GM10248 (cell line): ENCODE data around the gene KCND3.

Source experiments
- CTCF ChIA-PET: fragments of 300-600 bp; sonication (Branson Sonifier 250); formaldehyde crosslinking; extraction: SDS; loops from one replicate; lab custom pipeline; 2021; ENCODE audit warnings: antibody characterized with exemption; lab: Yijun Ruan, JAX
- POLR2A ChIA-PET: fragments of 350-650 bp; sonication (Branson Sonifier 250); formaldehyde crosslinking; extraction: SDS; loops from one replicate; lab custom pipeline; 2020; ENCODE audit warnings: antibody characterized with exemption; lab: Yijun Ruan, JAX
- DNase-seq: peaks from one replicate; pipeline ENCODE4 v3.0.0; 2012; ENCODE audit errors: extremely low spot score
- CTCF ChIP-seq: IDR thresholded peaks from 2 replicates; pipeline ENCODE4 v1.5.1; 2012; ENCODE audit warnings: mild to moderate bottlenecking, low read depth; ENCODE audit errors: extremely low read depth, missing control alignments, control extremely low read depth

KCND3 gene

GRCh38 chr1:111921948-111922347, 67.5 kb downstream of the KCND3 start:
- ChIA-PET CTCF (interaction anchor here (1.2 to 1.4 kb wide), 2 partner anchors 10 to 11 kb away, joined by 3 to 6 read pairs; no protein-coding TSS in a partner anchor), POLR2A (no interaction called here)
- no peak for TF ChIP-seq CTCF
- no peak for DNase-seq

- no peak for TF ChIP-seq CTCF
- no peak for DNase-seq
- CTCF ChIA-PET, result no interaction called here
- POLR2A ChIA-PET, result no interaction called here
Measured at GRCh38 chr1:111920221-111921024, 69.0 kb downstream of the KCND3 start.

GRCh38 chr1:111911776-111912515, 77.5 kb downstream of the KCND3 start:
- CTCF ChIA-PET, result interaction anchor here (1.2 kb wide), 1 partner anchor 11 kb away, joined by 3 read pairs; no protein-coding TSS in a partner anchor
- DNase-seq, result no peak
- TF ChIP-seq CTCF, result no peak
- POLR2A ChIA-PET, result no interaction called here

GRCh38 chr1:111911061-111911460, 78.4 kb downstream of the KCND3 start:
- ChIA-PET CTCF (interaction anchor here (1.2 kb wide), 1 partner anchor 12 kb away, joined by 3 read pairs; no protein-coding TSS in a partner anchor), POLR2A (no interaction called here)
- TF ChIP-seq CTCF, result no peak
- no peak for DNase-seq

GRCh38 chr1:111909030-111909429, 80.4 kb downstream of the KCND3 start:
- DNase-seq, result no peak
- no peak for TF ChIP-seq CTCF
- ChIA-PET CTCF (no interaction called here), POLR2A (no interaction called here)

GRCh38 chr1:111908011-111908621, 81.4 kb downstream of the KCND3 start:
- no peak for DNase-seq
- no peak for TF ChIP-seq CTCF
- POLR2A ChIA-PET, result no interaction called here
- CTCF ChIA-PET, result no interaction called here
